SW480 (cell line): ENCODE data around the gene TSPAN15.
"Not testable (repeated sequence)": the region's sequence is repeated elsewhere in the genome, so short reads cannot be mapped to it uniquely, and the experiment has no call there.

Experiments
- DNase-seq: peaks from one replicate; pipeline ENCODE4 v3.0.0-alpha.2; 2016; ENCODE audit warnings: low spot score

Gene TSPAN15

DNA sequence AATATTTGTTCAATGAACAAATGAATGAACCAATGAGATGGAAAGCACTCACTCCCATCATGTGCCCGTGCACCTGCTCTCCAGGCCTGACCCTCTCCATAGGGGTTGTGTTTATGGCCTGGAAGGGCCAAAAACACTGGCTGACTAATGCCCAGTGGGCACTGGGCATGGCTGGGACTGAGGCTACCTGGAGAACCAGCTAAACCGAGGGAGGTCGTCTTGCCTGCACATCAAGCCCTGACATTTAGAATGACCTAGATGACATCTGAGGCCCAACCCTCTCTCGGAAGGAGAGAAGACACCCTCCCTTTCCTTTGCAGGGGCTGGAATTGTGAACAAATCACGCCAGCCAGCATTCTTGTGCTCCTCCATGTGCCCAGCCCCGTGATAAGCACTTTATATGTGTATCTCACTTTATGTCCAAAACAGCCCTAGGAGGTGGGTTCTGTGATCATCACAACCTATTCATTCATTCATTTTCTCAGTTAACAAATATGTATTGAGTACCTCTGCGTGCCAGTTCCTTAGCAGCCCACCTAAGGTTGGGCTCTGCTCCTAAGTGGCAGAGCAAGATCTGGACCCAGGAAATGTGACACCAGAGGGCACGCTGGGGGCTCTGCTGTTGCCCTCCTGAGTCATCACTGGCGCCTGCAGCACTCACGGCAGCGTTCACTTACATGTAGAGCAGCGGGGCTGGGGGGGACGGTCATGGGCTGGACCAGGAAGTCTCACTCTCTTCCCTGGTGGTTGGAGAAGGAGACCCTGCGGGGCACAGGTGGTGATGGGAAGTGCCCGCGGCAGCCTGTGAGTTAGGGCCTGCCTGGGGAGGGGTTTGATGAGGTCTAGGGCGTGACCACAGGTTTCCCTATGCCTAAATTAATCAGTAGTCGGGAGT lies 52.0 kb downstream of the TSPAN15 start:
- no peak for DNase-seq

DNA sequence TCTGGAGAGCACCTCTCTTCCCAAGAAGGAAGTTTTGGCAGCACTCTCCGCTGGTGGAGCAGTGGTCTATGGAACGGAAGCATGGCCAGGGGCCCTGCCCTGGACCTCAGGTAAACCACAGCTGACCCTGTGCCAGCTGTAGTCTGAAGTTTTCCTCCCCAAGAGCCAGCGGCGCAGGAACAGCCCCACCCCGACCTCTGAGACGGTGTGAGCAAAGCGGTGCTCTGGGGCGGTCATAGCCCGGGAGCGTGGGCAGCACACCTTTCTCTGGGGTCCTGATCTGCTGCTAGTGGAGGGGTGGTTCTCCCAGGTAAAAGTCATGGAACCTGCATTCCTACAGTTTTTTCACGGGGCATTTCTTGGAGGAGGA lies 52.6 kb downstream of the TSPAN15 start:
- DNase-seq, result no peak

DNA sequence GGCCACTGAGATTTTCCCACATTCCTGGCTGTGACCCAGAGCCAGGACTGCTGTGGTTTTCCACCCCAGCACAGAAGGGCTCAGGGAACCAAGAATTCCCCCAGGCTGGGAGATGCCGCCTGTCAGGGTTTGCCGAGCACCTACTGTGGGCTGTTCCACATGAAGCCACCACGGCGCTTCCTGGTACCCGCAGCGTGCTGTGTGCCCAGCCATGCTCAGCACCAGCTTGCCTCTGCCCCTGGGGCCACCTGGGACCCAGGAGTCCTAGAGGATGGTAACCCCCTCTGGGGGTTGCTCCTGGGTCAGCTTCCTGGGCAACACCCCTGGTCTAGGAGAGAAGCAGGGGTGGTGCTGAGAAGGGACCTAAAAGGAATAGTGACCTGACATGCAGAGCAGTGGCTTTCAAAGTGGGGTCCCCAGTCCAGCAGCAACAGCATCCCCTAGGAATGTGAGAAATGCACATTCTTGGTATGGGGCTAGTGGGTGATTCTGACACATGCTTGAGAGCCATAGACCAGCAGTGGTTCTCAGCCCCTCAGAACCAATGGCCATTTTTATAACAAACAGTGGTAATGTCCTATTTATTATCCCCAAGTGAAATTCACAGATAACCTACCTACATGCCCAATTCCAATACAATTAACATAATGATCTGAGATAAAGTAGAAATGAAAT lies 53.4 kb downstream of the TSPAN15 start:
- no peak for DNase-seq

DNA sequence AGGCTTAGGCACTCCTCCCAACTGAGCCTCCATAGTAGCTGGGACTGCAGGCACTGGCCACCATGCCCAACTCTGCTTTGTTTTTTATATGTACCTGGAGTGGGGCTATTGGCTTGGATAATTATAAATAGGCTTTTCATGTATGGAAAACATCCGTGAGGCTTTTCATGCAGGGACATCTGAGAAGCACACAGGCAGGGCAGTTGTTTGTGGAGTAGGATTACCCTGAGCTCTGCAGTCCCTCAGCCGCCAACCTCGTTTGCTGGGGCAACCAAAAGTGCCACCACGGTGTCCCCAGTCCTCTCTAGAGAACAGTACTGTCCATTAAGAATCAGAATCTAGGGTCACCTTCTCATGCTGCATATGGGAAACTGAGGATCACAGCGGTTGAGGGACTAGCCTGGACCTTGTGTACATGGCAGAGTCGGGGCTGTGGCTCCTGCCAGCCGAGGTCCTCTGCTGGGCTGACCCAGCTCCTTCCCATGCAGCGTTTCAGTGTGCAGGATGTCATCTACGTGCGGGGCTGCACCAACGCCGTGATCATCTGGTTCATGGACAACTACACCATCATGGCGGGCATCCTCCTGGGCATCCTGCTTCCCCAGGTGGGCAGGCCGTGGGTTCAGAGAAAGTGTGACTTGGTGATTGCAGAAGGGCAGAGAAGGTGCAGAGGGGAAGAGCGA lies 54.5 kb downstream of the TSPAN15 start:
- DNase-seq, result no peak

DNA sequence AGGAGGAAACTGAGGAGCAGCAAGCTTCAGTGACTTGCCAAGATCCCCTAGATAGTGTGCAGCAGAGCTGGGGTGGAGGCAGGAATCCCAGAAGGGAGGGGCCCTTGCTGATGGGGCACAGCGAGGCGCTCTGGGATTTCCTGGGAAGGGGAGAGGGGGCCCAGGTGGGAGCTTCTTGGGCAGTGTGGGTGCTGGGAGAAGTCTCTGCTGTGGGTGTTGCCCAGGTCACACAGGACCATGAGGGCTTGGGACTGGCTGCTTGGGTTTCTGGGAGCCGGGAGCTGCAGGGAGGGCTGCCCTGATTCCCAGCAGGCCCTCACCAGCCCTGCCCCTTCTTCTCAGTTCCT lies 55.2 kb downstream of the TSPAN15 start:
- DNase-seq, result no peak

DNA sequence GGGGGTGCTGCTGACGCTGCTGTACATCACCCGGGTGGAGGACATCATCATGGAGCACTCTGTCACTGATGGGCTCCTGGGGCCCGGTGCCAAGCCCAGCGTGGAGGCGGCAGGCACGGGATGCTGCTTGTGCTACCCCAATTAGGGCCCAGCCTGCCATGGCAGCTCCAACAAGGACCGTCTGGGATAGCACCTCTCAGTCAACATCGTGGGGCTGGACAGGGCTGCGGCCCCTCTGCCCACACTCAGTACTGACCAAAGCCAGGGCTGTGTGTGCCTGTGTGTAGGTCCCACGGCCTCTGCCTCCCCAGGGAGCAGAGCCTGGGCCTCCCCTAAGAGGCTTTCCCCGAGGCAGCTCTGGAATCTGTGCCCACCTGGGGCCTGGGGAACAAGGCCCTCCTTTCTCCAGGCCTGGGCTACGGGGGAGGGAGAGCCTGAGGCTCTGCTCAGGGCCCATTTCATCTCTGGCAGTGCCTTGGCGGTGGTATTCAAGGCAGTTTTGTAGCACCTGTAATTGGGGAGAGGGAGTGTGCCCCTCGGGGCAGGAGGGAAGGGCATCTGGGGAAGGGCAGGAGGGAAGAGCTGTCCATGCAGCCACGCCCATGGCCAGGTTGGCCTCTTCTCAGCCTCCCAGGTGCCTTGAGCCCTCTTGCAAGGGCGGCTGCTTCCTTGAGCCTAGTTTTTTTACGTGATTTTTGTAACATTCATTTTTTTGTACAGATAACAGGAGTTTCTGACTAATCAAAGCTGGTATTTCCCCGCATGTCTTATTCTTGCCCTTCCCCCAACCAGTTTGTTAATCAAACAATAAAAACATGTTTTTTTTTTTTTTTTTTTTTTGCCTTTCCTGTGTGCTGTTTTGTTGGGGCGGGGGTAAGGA lies 55.8 kb downstream of the TSPAN15 start:
- no peak for DNase-seq

DNA sequence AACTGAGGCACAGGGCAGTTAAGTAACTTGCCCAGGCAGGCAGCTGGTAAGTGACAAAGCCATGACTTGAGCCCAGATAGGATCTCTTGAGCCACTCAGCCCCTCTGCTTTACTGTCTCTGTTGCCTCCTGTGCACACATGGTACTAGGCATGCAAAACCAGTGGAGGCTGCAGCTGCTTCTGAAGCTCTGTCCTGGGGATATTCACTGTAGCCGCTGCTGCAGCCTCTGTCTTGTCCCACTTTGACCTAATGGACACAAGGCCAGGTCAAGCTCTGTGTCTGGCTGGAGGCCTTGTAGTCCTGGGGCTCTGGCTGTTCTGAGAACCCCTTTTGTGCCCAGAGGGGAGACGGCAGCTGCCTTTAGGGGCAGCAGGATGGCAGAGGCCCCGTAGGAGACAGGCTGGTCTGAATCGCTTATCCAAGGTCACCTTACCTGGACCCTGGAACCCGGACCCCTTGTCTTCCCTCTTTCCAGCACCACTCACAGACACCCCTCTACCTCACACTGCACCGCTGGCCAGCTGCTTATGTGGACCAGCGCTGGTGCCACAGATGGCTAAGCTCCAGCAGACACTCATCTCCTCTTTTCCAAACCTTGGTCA lies 57.6 kb downstream of the TSPAN15 start:
- no peak for DNase-seq

DNA sequence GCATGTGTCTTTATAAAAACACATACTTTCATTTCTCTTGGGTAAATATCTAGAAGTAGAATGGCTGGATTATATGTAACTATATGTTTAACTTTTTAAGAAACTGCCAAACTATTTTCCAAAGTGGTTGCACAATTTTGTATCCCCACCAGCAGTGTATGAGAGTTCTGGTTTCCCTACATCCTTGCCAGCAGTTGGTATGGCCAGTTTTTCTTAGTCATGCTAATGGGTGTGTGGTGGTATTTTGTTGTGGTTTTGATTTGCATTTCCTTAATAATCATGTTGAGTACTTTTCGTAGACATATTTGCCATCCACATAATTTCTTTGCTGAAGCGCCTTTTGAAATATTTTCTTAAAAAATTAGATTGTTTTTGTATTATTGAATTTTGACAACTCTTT lies 61.6 kb downstream of the TSPAN15 start:
- no peak for DNase-seq

DNA sequence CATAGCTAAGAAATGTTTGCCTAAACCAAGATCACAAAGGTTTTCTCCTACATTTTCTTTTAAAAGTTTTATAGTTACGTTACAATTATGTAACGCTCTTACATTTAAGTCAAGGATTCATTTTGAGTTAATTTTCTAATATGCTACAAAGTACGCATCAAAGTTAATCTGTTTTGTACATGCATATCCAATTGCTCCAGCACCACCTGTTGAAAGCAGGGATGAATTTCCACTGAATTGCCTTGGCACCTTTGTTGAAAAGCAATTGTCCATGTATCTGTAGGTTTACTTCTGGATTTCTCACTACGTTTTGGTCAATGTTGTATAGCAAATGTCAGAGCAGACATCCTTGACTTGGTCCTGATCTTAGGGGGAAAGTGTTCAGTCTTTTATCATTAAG lies 62.4 kb downstream of the TSPAN15 start:
- DNase-seq, result no peak

DNA sequence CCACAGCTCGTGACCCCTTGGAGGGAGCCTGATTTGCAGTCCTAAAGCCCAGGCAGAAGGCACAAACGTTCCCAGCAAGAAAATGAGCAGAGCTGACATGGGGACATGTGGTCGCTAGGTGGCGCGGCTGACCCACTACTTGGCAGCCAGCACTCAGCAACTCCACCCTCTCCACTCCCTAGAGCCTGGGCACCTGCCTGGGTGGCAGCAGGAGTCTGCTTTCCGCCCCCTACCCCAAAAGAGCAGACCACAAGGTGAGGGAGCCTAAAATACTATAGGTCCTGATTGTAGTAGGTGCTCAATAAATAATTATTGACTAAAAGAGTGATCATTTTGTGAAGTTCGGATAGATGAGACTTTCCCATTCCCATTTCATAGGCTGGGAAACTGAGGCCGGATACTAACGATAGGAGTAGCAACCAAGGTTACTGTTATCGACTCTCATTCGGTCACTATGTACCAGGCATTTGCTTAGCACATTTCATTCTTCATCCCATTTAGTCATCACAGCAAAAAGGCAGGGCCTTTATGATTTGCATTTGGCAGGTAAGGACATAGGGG lies 64.5 kb downstream of the TSPAN15 start:
- DNase-seq, result peak; percentile 62

DNA sequence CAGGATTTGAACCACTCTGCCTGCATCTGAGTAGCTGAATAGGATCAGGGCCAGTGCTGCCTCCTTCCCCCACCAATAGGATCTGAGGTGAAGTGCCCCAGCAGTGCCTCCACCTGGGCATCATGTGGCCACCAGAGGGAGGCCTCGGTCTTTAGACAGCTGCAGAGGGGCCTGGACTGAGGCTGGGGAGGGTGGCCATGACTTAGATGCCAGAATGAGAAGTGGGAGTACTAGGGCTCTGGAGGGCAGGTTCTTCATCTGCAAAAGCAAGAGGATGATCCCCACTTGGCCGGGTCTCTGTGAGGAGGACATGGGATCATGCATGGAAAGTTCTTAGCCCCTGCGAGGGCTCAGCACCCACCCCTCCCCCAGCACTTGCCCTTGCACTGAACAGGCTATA lies 65.1 kb downstream of the TSPAN15 start:
- DNase-seq, result peak; percentile 55

DNA sequence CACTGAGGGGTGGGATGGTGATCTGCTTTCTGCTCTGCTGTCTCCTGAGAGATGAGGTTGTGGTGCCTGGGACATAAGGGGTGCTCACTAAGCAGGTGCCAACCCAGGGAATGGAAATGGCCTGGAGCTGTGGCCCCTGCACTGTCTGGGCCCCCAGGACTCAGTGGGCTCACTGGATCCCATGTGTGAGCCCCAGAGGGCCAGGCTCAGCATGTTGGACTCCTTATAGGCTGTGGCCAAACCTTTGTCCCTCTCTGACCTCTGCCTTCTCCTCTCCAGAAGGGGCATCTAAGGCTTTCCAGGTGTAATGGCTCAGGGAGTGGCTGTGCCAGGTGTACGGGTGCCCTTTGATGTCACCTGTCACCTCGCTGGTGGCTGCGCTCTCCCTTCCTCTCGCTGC lies 65.5 kb downstream of the TSPAN15 start:
- DNase-seq, result no peak

DNA sequence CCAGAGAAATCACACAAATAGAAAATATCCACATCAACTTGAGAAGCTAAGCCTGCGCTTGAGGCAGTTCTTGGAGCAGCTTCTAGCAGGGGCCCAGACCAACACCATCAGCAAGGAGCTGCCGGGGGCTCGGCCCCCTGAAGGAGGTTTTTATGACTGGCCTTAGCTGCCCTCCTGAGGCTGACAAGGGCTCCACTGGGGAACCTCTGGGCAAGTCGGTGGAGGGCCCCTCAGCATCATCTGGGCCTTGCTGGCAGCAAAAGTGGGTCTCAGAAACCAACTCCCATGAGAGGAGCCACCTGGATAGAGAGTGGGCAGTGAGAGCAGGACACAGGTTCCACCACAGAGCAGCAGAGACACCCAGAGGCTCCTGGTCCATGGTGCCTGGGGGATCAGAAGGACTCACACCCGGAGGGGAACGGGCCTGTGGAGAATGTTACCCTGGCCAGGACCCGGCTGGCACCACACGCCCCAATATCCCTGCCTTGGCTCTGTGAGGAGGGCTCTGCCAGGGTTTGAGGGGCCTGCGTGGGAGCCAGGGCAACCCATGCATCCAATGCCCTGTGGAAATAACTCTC lies 66.1 kb downstream of the TSPAN15 start:
- DNase-seq, result no peak

DNA sequence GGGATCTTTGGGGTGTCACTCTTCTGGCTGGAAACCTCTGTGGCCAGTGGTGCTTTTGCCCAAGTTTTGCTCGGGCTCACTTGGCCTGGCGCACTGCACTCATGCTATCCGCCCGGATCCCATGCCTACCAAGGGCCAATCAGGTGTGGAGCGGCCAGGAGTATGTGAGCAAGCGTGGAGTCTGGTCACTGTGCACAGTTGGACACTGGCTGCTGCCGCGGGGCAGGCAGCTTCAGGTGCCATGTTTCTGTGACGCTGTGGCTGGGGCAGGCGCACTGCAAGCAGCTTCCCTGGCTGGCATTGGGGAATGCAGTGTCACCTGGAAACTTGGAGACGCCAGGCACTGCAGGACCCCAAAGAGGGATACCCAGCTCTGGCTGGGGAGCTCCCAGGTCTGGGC lies 76.7 kb downstream of the TSPAN15 start:
- DNase-seq, result no peak

DNA sequence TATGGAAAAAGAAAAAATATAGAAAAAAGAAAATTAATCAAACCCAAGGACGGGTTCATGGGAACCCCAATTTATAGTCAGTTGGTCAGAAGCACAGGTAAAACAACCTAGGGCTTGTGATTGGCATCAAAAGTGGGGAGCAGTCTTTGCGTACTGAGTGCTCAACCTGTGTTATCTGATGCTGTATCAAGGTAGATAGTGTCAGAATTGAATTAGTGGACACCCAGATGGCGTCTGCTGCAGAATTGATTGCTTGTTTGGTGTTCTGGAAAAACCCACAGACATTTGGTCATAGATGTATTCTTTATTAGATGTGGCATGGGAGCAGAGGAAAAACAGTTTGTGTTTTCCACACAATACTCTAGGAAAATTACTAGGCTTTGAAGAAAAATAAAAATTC lies 82.4 kb downstream of the TSPAN15 start:
- no peak for DNase-seq

DNA sequence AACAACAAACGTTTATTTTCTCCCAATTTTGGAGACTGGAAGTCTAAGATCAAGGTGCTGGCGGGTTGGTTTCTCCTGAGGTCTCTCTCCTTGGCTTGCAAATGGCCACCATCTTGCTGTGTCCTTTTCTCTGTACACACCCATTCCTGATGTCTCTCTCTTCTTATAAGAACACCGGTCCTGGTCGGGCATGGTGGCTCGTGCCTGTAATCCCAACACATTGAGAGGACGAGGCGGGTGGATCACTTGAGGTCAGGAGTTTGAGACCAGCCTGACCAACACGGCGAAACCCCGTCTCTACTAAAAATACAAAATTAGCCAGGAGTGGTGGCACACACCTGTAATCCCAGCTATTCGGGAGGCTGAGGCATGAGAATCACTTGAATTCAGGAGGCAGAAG lies 85.3 kb downstream of the TSPAN15 start:
- DNase-seq, result not testable (repeated sequence)

DNA sequence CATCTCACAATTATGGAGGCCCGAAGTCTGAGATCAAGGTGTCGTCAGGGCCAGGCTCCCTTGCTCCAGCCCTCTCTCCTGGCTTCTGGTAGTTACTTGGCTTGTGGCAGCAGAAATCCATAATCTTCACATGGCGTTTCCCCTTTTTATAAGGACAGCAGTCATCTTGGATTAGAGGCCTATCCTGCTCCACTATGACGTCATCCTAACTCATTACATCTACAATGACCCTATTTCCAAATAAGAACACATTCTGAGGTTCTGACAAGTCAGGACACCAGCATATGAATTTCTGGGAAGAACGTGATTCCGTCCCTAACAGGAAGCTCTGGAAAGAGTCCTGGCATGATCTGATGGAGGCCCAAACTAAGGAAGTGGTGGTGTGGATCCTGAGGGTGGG lies 86.2 kb downstream of the TSPAN15 start:
- no peak for DNase-seq

DNA sequence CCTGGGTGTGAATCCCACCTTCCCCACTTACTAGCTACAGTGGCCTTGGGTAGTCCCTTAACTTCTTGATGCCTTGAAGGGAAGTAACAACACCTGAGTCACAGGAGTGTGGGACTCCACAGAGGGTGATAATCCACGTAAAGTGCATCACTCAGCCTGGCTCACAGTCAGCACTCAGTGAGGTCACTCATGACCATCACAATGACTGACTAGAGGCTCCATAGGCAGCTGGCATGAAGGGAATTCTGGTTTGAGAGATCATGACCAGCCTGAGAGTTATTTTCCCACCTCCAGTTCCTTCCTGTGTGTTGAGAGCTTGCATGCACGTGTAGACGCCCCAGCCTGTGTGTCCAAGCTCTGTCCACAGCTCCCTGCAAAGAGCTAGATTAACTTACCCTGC lies 87.2 kb downstream of the TSPAN15 start:
- no peak for DNase-seq

DNA sequence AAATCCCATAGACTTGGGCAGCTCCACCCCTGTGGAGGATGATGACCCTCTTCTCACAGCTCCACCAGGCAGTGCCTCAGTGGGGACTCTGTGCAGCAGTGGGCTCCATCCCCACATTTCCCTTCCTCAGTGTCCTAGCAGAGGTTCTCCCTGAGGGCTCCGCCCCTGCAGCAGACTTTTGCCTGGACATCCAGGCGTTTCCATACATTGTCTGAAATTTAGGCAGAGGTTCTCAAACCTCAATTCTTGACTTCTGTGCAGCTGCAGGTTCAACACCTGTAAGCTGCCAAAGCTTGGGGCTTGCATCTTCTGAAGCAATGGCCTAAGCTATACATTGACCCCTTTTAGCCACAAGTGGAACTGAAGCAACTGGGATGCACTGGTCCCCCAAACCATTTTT lies 90.2 kb downstream of the TSPAN15 start:
- DNase-seq, result no peak

DNA sequence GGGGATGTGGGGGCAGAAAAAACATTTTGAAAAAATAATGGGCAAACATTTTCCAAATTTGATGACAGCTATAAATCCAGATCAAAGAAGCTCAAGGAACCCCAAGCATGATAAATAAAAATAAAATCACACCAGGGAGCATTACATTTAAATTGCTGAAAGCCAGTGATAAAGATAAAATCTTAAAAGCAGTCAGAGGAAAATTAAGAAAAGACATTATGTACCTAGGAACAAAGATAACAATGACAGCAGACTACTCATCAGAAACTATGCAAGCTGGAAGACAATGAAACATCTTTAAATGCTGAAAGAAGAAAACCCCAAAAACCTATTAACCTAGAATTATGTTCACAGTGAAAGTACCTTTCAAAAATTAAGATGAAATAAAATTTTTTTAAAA lies 98.7 kb downstream of the TSPAN15 start:
- DNase-seq, result peak; percentile 12

DNA sequence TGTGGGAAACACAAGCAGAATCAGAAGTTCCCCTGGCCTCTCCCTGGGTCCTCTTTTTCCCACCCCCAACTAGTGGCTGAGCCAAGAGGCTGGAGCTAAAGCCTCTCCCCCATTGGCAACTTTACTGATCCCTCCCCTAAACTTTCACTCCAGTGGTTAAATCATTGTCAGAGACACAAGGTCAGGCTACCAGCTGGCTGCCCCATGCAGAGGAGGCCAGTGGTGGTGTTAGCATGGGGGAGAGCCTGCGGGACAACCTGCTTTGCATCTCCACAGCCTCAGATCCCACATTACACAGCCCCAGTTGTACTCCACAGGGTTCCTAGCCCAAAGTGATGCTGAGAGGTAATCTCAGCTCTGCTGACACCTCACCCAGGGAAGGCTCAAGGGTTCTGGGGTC lies 101.0 kb downstream of the TSPAN15 start:
- DNase-seq, result no peak
